HG03571 (cell line): ENCODE results near the gene USP37.

Experiments
- ATAC-seq: cut with Tn5 transposase; IDR thresholded peaks from one replicate; pipeline ENCODE4 v1.9.1; 2021; ENCODE audit not compliant: unreplicated experiment

USP37 gene

DNA sequence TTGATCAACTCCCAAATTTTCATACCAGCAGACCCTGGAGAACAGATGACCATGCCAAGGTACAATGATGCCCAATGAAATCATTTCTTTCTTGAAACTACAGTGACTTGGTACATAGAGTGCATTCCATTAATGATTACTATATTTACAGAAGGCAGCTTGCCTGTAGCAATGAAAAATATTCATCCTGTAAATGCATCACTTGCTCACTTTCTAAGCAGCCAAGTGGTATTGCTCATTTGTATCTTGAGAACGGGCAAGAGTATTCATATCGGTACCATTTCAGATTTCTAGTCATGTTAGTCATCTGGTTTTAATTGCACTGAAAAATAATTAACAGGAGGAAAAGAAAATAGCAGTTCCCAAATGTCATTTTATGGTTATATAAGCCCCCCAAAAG is 89.6 kb downstream of the USP37 start:
- ATAC-seq: no peak

DNA sequence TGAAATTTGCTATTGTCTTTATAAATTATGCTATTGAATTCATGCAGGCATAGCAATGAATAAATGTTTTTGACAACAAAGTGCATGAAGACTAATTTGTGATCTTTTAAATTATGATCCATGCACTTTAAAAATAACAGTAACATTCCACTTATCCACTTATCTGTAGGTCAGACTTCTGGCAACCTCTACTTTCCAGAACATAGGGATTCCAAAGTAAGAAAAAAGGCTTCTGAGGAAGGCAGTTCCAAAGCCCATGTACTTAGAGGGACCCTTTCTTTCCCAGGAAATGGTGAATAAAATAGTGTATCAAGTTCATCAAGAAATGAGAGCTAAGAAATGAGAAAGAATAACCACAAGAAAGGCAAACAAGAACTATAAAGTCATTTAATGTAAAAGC is 90.9 kb downstream of the USP37 start:
- ATAC-seq: no peak

DNA sequence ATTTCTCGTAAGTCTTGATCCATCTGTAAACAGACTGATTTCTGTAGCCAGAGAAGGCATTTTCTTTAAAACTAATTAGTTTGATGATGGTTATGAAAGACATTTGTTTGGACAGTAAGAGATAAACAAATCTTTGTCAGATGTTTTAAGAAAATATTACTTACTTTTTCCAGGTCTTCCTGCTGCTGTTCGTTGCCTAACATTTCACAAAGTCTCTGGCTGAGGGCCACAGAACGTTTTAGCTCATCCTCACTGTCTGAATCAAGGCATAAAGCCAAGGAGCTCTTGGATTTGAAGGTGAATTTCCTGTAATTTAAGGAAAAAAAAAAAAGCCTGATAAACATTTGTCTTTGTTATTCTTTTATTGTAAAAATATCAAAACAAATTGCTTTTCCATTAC is 91.5 kb downstream of the USP37 start:
- ATAC-seq: no peak

DNA sequence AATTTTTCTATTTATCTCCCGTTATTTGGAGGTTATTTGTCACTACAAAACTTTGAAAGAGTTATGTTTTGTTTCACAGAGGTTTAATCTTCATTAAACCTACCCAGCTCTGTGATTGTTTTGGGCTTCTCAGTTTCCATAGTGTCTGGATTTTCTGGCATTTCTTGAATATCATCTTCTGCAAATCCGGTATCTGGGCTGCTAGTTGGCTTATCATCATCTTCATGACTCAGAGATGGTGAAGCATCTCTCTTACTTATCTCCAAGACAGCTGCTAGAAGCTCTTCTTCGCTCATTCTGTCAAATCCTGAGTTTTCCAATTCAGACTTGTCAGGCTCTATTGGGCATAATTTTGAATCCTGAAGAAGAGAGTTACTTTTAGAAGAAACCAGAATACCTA is 93.6 kb downstream of the USP37 start:
- no peak for ATAC-seq

- ATAC-seq: no peak
Measured at GRCh38 chr2:218472988-218473387, 95.2 kb downstream of the USP37 start.

GRCh38 chr2:218471982-218472381 is 96.2 kb downstream of the USP37 start:
- no peak for ATAC-seq

DNA sequence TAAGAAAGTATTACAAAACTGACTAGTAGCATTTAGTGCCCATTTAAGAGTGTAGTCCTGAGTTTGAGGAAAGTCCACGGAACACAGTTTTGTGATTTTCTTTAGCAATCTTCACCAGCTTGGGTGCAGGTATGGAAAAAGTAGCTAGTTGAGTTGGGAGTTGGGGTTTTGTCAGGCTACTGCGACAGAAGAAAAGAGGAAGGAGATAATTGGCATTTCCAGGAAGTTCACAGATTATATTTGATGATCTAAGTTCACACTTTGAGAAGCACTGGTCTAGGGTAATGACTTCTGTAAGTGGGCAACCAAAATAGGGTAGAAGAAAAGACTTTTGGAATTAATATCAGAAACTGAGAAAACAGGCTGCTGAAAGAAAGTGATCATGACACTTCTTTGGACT is 97.1 kb downstream of the USP37 start:
- ATAC-seq: no peak

DNA sequence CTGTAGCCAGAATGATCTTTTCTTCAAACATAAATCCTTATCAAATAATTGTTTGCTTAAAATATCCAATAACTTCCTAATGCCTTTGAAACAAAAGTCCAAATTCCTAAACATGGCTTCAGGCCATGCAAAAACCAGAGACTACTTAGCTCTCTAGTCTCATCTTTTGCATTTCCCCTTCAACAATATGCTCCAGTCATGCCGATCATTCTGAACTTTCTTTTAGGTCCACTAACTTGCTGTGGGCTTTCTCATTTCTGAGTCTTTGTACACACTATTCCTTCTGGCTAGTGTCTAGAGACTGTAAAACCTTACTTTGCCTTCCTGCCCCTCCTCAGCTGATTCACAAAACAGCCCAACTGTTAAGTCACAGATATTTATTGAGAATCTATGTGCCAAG is 97.7 kb downstream of the USP37 start:
- ATAC-seq: no peak

DNA sequence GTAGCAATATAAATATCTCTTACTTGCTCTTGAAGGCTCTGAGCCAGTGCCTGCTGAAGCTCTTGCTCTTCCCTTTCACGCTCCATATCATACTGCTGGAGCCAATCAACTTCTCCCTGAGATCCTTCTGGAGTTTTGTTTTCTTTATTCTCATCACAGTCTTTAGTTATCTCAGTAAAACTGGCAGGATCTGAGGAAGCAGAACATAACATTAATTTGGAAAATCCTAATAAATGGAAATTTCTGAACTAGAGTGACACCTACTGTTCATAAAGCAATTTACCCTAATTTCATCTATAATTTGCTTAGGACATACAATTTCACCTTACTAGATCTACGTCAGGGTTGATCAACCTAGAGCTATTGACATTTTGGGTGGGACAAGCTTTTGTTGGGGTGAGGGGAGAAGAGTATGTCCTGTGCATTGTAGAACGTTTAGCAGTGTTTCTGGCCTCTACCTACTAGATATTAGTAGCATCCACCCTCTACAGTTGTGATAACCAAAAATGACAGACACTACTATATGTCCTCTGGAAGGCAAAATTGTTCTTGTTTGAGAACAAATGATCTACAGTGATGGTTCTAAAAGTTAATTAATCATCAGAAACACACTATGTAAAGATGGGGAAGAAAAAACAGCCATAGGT is 102.0 kb downstream of the USP37 start:
- ATAC-seq: no peak

DNA sequence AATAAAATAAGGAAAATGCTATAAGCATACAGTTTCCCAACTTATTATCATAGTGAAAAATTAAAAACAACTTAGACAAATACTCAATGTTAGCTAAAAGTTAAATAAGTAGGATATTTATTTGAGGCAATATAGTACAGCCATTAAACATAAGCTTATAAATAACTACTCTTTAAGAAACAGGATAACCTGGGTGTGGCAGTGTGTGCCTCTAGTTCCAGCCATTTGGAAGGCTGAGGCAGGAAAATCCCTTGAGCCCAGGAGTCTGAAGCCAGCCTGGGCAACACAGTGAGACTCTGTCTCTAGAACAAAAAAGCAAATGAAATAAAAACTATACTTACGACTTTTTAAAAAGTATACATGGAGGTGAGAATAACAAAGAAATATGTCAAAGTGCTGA is 109.6 kb downstream of the USP37 start:
- ATAC-seq: no peak

- ATAC-seq: no peak
Measured at GRCh38 chr2:218456849-218457248, 111.3 kb downstream of the USP37 start.

- no peak for ATAC-seq
Measured at GRCh38 chr2:218452079-218452478, 116.1 kb downstream of the USP37 start.

DNA sequence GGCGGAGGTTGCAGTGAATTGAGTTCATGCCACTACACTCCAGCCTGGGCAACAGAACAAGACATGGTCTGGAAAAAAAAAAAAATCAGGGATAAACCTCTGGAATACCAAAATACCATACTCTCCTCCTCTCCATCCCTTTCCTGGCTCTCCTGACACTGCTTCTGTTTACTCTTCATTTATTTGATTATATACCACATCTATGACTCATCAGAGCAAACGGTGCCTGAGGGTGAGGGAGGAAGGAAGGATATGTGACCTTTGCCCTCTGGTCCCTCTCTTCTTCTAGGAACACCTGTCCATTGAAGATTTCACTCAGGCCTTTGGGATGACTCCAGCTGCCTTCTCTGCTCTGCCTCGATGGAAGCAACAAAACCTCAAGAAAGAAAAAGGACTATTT is 119.2 kb downstream of the USP37 start:
- no peak for ATAC-seq

DNA sequence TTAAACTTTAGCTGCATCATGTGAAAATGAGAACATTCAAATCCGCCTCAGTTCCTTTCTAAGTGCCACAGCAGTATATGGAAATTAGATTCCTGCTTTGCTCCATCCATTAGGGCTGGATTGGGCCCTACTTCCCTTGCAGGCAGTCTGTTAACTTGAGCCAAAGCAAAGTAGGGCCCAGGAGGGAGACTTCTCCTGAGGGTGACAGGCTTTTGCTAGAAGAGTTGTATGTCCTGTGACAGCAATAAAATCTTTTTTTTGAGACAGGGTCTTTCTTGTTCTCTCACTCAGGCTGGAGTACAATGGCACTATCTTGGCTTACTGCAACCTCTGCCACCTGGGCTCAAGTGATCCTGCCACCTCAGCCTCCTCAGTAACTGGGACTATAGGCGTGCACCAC is 121.1 kb downstream of the USP37 start:
- ATAC-seq: no peak

DNA sequence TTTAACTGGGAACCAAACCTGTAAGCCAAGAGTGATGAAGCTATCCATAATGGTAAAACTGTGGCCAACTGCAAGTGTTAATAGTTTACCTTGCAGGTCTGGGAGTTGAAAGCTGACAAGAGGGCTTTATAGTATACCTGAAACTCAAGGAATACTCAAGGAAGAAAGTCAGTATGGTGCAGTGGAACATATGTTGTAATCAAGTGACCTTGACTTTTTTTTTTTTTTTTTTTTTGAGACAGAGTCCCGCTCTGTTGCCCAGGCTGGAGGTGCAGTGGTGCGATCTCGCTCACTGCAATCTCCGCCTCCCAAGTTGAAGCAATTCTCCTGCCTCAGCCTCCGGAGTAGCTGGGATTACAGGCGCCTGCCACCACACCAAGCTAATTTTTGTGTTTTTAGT is 121.6 kb downstream of the USP37 start:
- no peak for ATAC-seq

DNA sequence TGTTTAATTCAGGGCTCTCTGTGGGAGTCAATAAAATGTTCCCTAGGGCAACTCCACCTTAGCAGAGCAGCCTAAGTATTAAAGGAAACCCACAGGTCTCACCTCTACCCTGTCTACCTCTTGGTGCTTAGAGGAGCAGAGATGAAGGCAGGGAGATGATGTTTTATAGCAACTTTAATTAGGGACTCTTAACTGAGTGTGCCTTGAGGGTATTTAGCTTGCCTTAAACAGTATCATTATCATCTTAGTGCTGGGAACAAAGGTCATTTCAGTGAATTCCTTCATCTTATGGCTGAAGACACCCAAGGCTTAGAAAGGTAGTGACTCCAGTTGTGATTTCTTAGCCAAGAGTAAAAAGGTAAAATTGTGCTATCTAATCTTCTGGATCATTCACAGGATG is 122.5 kb downstream of the USP37 start:
- no peak for ATAC-seq

GRCh38 chr2:218444692-218445357 is 123.3 kb downstream of the USP37 start:
- no peak for ATAC-seq

- no peak for ATAC-seq
Measured at GRCh38 chr2:218438596-218438995, 129.6 kb downstream of the USP37 start.

- no peak for ATAC-seq
Measured at GRCh38 chr2:218437969-218438368, 130.2 kb downstream of the USP37 start.

DNA sequence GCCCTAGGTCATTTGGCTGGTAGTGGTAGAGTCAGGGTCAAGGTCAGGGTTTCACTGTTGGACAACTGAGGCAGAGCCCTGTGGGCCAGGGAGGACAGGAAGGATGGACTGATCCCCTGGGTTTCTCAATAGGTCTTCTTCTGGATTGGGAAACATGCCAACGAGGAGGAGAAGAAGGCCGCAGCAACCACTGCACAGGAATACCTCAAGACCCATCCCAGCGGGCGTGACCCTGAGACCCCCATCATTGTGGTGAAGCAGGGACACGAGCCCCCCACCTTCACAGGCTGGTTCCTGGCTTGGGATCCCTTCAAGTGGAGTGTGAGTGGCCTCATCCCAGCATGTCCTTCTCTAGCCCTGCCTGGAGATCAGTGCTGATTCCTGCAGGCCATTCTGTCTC is 131.2 kb downstream of the USP37 start:
- no peak for ATAC-seq

DNA sequence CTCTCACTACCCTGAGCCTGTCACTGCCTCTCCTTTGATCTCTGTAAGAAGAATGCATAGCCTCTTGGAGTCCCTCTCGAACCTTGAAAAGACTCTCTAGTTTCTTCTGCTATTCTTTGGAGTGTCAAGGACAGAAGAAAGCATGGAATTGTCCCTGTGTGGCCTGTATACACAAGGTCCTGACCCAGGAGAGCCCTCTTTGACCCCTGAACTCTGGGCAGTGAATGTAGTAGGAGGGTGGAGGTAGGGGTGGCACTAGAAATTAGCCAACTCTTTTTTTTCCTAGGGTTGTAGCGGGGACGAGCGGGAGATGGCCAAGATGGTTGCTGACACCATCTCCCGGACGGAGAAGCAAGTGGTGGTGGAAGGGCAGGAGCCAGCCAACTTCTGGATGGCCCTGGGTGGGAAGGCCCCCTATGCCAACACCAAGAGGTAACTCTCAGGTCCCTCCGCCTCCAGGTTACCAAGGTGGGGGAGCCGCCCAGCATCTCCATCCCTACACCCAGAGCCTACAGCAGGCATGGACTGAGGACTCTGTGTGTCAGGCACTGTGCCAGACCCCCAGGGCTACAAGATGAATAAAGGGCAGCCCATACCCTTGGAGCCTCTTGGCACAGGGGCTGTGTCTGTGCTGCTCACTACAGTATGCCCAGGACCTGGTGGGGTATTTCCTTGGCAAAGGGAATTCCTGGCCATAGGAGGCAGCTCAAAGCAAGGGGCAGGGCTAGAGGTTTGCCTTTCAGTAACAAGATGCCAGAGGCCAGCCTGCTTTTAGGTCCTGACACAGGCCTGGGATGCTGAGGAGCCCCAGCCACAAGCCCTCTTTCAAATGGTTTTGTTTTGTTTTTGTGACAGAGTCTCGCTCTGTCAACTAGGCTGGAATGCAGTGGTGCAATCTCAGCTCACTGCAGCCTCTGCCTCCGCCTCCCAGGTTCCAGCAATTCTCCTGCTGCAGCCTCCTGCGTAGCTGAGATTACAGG is 132.9 kb downstream of the USP37 start:
- ATAC-seq: no peak

GRCh38 chr2:218434456-218434855 is 133.7 kb downstream of the USP37 start:
- ATAC-seq: no peak
